ENCODE data around the gene SORBS2.

The SORBS2 gene

GRCh38 chr4:185773419-185773818 lies 38.6 kb downstream of the SORBS2 start:
- DNase-seq (ENCODE audit: low read depth) = no peak

- no peak for DNase-seq (ENCODE audit: low read depth)
Measured at GRCh38 chr4:185772391-185773093, 39.5 kb downstream of the SORBS2 start.

GRCh38 chr4:185771711-185772390 lies 40.1 kb downstream of the SORBS2 start:
- DNase-seq (ENCODE audit: low read depth) = no peak

GRCh38 chr4:185767528-185767927 lies 44.5 kb downstream of the SORBS2 start:
- no peak for DNase-seq (ENCODE audit: low read depth)

- DNase-seq (ENCODE audit: low read depth) = no peak
Measured at GRCh38 chr4:185764876-185765275, 47.1 kb downstream of the SORBS2 start.

- DNase-seq (ENCODE audit: low read depth) = no peak
Measured at GRCh38 chr4:185761352-185762235, 50.4 kb downstream of the SORBS2 start.

- no peak for DNase-seq (ENCODE audit: low read depth)
Measured at GRCh38 chr4:185758807-185759206, 53.2 kb downstream of the SORBS2 start.

GRCh38 chr4:185755451-185755850 lies 56.5 kb downstream of the SORBS2 start:
- DNase-seq (ENCODE audit: low read depth) = no peak

- DNase-seq (ENCODE audit: low read depth) = no peak
Measured at GRCh38 chr4:185754961-185755360, 57.0 kb downstream of the SORBS2 start.

- no peak for DNase-seq (ENCODE audit: low read depth)
Measured at GRCh38 chr4:185752872-185753271, 59.1 kb downstream of the SORBS2 start.

GRCh38 chr4:185749858-185750257 lies 62.1 kb downstream of the SORBS2 start:
- no peak for DNase-seq (ENCODE audit: low read depth)

- no peak for DNase-seq (ENCODE audit: low read depth)
Measured at GRCh38 chr4:185748901-185749390, 63.0 kb downstream of the SORBS2 start.

- DNase-seq (ENCODE audit: low read depth) = no peak
Measured at GRCh38 chr4:185745891-185746290, 66.1 kb downstream of the SORBS2 start.

- no peak for DNase-seq (ENCODE audit: low read depth)
Measured at GRCh38 chr4:185744946-185745345, 67.0 kb downstream of the SORBS2 start.

- DNase-seq (ENCODE audit: low read depth) = no peak
Measured at GRCh38 chr4:185744488-185744862, 67.5 kb downstream of the SORBS2 start.

- no peak for DNase-seq (ENCODE audit: low read depth)
Measured at GRCh38 chr4:185743722-185744487, 68.1 kb downstream of the SORBS2 start.

- no peak for DNase-seq (ENCODE audit: low read depth)
Measured at GRCh38 chr4:185742766-185743165, 69.2 kb downstream of the SORBS2 start.

- DNase-seq (ENCODE audit: low read depth) = no peak
Measured at GRCh38 chr4:185741795-185742194, 70.2 kb downstream of the SORBS2 start.

GRCh38 chr4:185740471-185740873 lies 71.5 kb downstream of the SORBS2 start:
- no peak for DNase-seq (ENCODE audit: low read depth)

- DNase-seq (ENCODE audit: low read depth) = no peak
Measured at GRCh38 chr4:185738820-185739219, 73.2 kb downstream of the SORBS2 start.

- no peak for DNase-seq (ENCODE audit: low read depth)
Measured at GRCh38 chr4:185738038-185738552, 73.9 kb downstream of the SORBS2 start.

Data from T-helper 22 cell (primary cell).